ENCODE results near the gene CHRNB1.

CHRNB1 gene

DNA sequence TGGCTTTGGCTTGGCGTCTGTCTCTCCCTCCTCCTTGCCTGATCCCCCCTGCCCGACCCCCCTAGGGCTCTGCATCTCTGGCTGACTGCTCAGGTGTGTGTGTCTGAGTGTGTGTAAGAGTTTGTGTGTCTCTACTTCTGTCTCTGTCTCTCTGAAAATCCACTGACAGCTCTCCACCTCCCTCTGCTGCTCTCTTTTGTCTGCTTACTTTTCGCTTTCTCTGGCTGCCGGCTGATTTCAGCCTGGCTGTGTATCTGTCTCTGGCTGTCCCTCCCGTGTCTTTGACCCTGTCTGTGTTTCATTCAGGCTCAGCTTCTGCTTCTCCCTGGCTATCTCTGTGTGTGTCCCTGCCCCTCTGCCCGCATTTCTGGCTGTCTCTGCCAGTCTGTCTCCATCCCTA is 28.5 kb upstream of the CHRNB1 start:
- TF ChIP-seq, protein P1, sequence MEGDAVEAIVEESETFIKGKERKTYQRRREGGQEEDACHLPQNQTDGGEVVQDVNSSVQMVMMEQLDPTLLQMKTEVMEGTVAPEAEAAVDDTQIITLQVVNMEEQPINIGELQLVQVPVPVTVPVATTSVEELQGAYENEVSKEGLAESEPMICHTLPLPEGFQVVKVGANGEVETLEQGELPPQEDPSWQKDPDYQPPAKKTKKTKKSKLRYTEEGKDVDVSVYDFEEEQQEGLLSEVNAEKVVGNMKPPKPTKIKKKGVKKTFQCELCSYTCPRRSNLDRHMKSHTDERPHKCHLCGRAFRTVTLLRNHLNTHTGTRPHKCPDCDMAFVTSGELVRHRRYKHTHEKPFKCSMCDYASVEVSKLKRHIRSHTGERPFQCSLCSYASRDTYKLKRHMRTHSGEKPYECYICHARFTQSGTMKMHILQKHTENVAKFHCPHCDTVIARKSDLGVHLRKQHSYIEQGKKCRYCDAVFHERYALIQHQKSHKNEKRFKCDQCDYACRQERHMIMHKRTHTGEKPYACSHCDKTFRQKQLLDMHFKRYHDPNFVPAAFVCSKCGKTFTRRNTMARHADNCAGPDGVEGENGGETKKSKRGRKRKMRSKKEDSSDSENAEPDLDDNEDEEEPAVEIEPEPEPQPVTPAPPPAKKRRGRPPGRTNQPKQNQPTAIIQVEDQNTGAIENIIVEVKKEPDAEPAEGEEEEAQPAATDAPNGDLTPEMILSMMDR (conservative IDR thresholded peaks at IDR 0.05) = no peak
- H3K27ac ChIP-seq = no peak overlapping the region

DNA sequence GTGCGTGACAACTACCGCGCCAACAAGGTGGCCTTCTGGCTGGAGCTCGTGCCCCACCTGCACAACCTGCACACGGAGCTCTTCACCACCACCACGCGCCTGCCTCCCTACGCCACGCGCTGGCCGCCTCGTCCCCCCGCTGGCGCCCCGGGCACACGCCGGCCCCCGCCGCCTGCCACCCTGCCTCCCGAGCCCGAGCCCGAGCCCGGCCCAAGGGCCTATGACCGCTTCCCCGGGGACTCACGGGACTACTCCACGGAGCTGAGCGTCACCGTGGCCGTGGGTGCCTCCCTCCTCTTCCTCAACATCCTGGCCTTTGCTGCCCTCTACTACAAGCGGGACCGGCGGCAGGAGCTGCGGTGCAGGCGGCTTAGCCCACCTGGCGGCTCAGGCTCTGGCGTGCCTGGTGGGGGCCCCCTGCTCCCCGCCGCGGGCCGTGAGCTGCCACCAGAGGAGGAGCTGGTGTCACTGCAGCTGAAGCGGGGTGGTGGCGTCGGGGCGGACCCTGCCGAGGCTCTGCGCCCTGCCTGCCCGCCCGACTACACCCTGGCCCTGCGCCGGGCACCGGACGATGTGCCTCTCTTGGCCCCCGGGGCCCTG is 27.7 kb upstream of the CHRNB1 start:
- TF ChIP-seq, protein P1 (conservative IDR thresholded peaks at IDR 0.05) = no peak
- no peak overlapping the region for H3K27ac ChIP-seq

DNA sequence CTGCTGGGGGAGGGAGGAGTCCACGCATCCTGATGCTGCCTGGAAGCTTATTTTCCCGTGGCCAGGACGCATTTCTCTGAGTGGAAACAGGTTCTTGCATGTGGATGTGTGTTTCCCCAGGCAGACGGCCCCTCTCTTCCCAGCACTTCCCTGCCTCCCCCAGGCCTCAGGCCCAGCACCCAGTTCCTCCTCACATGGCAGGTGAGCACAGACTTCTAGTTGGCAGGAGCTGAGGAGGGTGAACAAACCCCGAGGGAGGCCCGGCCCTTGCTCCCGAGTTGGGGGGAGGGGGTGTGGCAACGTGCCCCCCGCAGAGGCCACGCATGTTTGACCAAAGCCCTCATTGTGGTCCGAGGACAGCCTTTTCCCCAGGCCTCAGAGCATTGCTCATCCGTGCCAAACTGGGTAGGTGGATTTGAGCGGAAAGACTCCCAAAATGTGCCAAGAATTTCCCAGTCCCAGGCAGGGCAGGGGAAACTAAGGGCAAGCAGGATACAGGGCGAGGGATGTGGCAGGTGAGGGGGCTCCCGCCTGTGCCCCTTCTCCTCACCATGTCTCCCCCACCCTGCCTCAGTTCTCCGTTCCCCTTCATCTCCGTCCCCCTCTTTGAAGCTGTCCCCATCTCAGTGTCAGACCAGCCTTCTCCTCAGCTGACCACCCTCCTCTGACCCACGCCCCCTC is 26.2 kb upstream of the CHRNB1 start:
- TF ChIP-seq, protein P1 (conservative IDR thresholded peaks at IDR 0.05) = no peak
- no peak overlapping the region for H3K27ac ChIP-seq

DNA sequence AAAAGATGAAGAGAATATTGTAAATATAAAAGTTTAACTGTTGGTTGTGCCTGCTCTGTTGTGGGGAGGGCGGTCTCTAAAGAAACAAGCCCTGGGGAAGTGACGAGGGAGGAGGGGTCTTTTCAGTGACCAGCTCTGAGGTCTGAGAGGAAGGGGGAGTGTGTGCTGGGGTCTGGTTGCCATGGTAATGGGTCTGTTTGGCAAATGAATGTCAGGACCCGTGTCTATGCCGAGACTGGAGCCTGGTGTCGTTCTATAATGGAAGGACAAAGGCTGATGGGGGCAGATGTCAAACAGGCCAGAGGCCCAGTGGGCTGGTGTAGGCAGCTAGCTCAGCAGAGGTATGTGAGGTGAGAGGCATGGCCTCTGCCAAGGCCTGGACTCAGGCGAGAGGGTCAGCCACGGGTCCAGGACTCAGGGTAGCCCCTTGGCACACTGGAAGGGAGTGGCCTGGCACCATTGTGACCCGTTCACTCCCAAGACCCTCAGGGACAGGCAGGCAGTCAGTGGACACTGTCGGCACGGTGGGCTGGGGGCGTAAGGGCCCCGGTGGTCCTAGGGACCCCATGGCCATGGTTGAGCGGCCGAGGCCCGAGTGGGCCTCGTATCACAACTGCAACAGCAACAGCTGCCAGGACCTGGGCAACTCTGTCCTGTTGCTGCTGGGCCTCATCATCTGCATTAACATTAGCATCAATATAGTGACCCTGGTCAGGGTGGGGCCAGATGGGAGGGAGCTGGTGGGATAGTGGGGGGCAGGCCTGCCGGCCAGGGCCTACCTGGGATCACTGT is 24.8 kb upstream of the CHRNB1 start, which contains the start of gene SPEM1:
Gene SPEM1, plus strand, starts transcription at position 506 of the 792 bp plus-strand sequence. Its CDS starts 61 bp downstream, at position 567.
- TF ChIP-seq, protein P1 (conservative IDR thresholded peaks at IDR 0.05) = no peak
- H3K27ac ChIP-seq = no peak within 1 kb of the TSS

DNA sequence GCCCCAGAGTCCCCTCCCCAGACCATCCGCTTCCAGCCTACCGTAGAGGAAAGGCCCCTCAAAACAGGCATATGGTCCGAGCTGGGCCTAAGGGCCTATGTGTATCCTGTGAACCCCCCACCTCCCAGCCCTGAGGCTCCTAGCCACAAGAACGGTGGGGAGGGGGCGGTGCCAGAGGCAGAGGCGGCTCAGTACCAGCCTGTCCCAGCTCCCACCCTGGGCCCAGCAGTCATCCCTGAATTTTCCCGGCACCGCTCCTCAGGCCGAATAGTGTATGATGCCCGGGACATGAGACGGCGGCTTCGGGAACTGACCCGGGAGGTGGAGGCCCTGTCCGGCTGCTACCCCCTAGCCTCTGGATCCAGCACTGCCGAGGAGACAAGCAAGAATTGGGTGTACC is 23.7 kb upstream of the CHRNB1 start:
- H3K27ac ChIP-seq = no peak overlapping the region
- TF ChIP-seq, protein P1 (conservative IDR thresholded peaks at IDR 0.05) = no peak

DNA sequence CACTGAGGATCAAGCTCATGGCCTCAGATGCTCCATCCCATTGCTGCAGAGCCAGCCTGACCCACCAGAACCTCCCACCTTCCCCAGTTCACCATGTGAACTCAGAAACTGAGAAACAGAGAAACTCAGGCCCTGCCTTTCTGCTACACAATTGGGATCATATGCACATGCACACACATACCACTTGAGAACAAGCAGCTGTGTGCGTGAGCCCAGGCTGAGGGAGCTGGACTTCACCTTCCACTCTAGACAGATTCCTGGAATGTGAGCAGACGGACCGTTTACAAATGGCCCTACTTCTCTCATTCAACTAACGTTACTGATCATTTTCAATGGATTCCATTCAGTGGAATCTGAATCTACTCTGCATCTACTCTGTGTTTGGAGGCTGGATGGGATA is 21.2 kb upstream of the CHRNB1 start:
- TF ChIP-seq, protein P1 (conservative IDR thresholded peaks at IDR 0.05) = no peak
- H3K27ac ChIP-seq = no peak overlapping the region

DNA sequence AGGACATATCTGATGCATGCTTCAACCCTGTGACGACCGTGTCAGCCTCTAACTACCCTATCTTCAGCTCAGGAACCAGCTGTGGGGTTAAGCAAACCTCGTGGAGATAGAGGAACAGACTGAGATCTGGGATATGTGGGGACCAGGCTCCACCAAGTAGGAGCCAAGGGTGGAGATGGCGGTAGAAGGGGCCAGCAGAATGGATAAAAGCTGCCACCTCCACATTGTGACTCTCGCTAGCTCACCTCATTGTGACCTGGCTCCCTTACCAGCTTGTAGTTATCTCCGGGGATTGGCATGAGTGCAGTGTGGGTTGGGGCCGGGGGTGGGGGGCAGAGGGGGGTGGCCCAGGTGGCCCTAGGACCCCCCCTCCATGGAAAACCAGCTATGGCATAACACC is 19.5 kb upstream of the CHRNB1 start, which contains the start of gene SPEM2:
Gene SPEM2, plus strand, starts transcription at position 301 of the 400 bp plus-strand sequence. Its CDS starts 73 bp downstream, at position 374.
- TF ChIP-seq, protein P1 (conservative IDR thresholded peaks at IDR 0.05) = no peak

More for the DNA sequence above, 19.5 kb upstream of the CHRNB1 start, which contains the start of gene SPEM2:
- H3K27ac ChIP-seq = no peak within 1 kb of the TSS
